HG02623 (cell line): ENCODE measurements around the gene YBEY.
"Not testable (repeated sequence)": the region's sequence is repeated elsewhere in the genome, so short reads cannot be mapped to it uniquely, and the experiment has no call there.

Experiments used
- ATAC-seq: cut with Tn5 transposase; IDR thresholded peaks from one replicate; pipeline ENCODE4 v1.9.1; 2021; ENCODE audit warnings: moderate library complexity; ENCODE audit not compliant: unreplicated experiment

YBEY gene

GRCh38 chr21:46285761-46286647 lies at the start of gene YBEY:
YBEY (plus strand) TSS chr21:46286342; CDS start chr21:46286914, 572 bp downstream.
- peak; percentile 78 for ATAC-seq

GRCh38 chr21:46237474-46237873 lies 48.7 kb upstream of the YBEY start:
- no peak for ATAC-seq

GRCh38 chr21:46239817-46240325 lies 46.3 kb upstream of the YBEY start:
- no peak for ATAC-seq

- not testable (repeated sequence) for ATAC-seq
These were observed 44.6 kb upstream of the YBEY start for GRCh38 chr21:46241577-46241976.

GRCh38 chr21:46243325-46243724 lies 42.8 kb upstream of the YBEY start:
- ATAC-seq, result no peak

GRCh38 chr21:46243960-46244361 lies 42.2 kb upstream of the YBEY start:
- ATAC-seq, result no peak

GRCh38 chr21:46244602-46245001 lies 41.5 kb upstream of the YBEY start:
- no peak for ATAC-seq

GRCh38 chr21:46245213-46245915 lies 40.8 kb upstream of the YBEY start:
- ATAC-seq, result no peak

- no peak for ATAC-seq
These were observed 39.8 kb upstream of the YBEY start for GRCh38 chr21:46246345-46246744.

GRCh38 chr21:46247699-46248421 lies 38.3 kb upstream of the YBEY start:
- ATAC-seq, result no peak

- ATAC-seq, result no peak
These were observed 37.7 kb upstream of the YBEY start for GRCh38 chr21:46248422-46248782.

GRCh38 chr21:46248827-46249226 lies 37.3 kb upstream of the YBEY start:
- ATAC-seq, result no peak

GRCh38 chr21:46250146-46250725 lies 35.9 kb upstream of the YBEY start:
- no peak for ATAC-seq

GRCh38 chr21:46252840-46253239 lies 33.3 kb upstream of the YBEY start:
- ATAC-seq, result no peak

GRCh38 chr21:46253610-46254124 lies 32.5 kb upstream of the YBEY start:
- ATAC-seq, result no peak

GRCh38 chr21:46254208-46254975 lies 31.8 kb upstream of the YBEY start:
- no peak for ATAC-seq

- ATAC-seq, result no peak
These were observed 31.0 kb upstream of the YBEY start for GRCh38 chr21:46255166-46255565.

GRCh38 chr21:46255758-46256337 lies 30.3 kb upstream of the YBEY start:
- no peak for ATAC-seq

GRCh38 chr21:46256501-46256994 lies 29.6 kb upstream of the YBEY start:
- no peak for ATAC-seq
